Muscle of leg (tissue), 11 donors: Measurements from ENCODE around the gene CCRL2. TPM values are rescaled to one million over a fixed set of nuclear protein-coding genes. Genes with fewer than 3 reads are reported as not detected.
A peak's percentile ranks its signal among the peaks of the same experiment; 100 is the strongest.
"Not testable (repeated sequence)": the region's sequence is repeated elsewhere in the genome, so short reads cannot be mapped to it uniquely, and the experiment has no call there.

ENCODE experiments used
- DNase-seq: peaks from one replicate; pipeline ENCODE4 v3.0.0; 2013
- H3K27ac ChIP-seq: one replicate; pipeline ENCODE4 v1.5.1; 2013; ENCODE audit warnings: mild to moderate bottlenecking, low read length, control low read depth
- H3K27me3 ChIP-seq: one replicate; pipeline ENCODE4 v1.6.1; 2013; ENCODE audit warnings: low read length; ENCODE audit not compliant: control insufficient read depth, insufficient read depth
- H3K36me3 ChIP-seq: one replicate; pipeline ENCODE4 v1.6.1; 2013; ENCODE audit warnings: low read length; ENCODE audit not compliant: control insufficient read depth, insufficient read depth
- H3K4me1 ChIP-seq: one replicate; pipeline ENCODE4 v1.6.1; 2013; ENCODE audit warnings: low read length; ENCODE audit not compliant: control insufficient read depth, insufficient read depth
- H3K4me3 ChIP-seq: one replicate; pipeline ENCODE4 v1.5.1; 2013; ENCODE audit warnings: low read length, control low read depth
- H3K9me3 ChIP-seq: replicated peaks from 2 replicates; pipeline ENCODE4 v1.6.1; 2013; ENCODE audit warnings: low read depth, low read length; ENCODE audit not compliant: control insufficient read depth
- WGBS: methylation state at CpG from one replicate; pipeline ENCODE4 v1.1.5; 2013; ENCODE audit warnings: missing lambda C conversion rate; ENCODE audit not compliant: insufficient coverage; 5-methylcytosine and 5-hydroxymethylcytosine counted together
- polyA plus RNA-seq, 8 donors: library from polyadenylated mRNA; unstranded; fragments of 120-200 nt; gene quantifications; one replicate each; pipeline versions ENCODE4 v1.2.1 to v1.2.3, GENCODE V29; 2013; ENCODE audit warnings: inconsistent platforms in 1 of 8, low replicate concordance in 1 of 8; ENCODE audit not compliant: insufficient read length in 8 of 8, insufficient read depth in 1 of 8
- total RNA-seq: library from RNA; stranded (reverse); fragments of 120-200 nt; gene quantifications from one replicate; pipeline ENCODE4 v1.2.4, GENCODE V29; 2013

The CCRL2 gene
- total and polyA plus RNA-seq, 9 donors = 0.36 to 1.4 (median 0.57) TPM

DNA sequence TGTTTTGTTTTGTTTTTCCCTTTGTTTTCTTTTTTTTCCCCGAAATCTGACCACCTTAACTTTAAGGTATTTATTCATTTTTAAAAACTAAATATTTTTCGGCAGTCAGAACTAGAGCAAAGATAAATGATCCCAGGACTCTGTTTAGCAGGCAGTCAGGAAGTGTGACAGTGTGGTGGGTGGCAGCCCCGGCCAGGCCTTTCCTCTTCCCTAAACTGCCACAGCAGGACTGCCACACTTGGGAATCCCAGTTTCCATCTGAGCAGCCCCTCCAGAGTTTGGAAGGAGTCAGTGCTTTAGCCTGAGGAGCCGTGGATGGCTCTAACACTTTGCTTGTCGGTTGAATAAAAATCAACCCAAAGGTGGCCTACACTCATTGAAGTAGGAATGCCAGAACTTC lies 6.9 kb downstream of the CCRL2 start:
- Histone ChIP-seq H3K4me1 (peaks cover 5% of the 10 kb centered on the region), H3K9me3 (no peaks in the 10 kb centered on the region), H3K4me3 (no peak overlapping the region), H3K27me3 (no peaks in the 10 kb centered on the region), H3K36me3 (no peaks in the 10 kb centered on the region), H3K27ac (peak overlapping the region; percentile 13)
- DNase-seq = no peak
- WGBS = 90% methylated on average over 2 of the region's 5 CpGs

DNA sequence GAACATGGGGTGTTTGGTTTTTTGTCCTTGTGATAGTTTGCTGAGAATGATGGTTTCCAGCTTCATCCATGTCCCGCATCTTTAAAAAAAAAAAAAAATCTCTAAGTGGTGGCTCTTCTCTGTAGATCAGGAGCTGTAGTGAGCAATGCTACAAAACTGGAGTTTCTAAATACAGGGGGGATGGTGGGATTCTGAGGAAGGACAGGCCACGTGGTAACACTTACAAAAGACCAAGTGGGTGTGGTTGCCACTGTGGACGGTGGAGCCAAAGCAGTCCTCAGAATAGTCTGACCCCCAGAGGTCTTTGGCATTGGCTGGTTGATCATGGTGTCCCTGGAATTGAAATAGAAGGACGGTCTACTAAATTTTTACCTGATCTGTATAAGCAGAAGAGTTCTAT lies 7.7 kb downstream of the CCRL2 start:
- 50% methylated on average over 2 of the region's 4 CpGs for WGBS
- H3K27ac ChIP-seq = no peak overlapping the region
- H3K4me3 ChIP-seq = no peak overlapping the region
- H3K36me3 ChIP-seq = no peaks in the 10 kb centered on the region
- H3K27me3 ChIP-seq = no peaks in the 10 kb centered on the region
- H3K9me3 ChIP-seq = no peaks in the 10 kb centered on the region
- H3K4me1 ChIP-seq = peaks cover 5% of the 10 kb centered on the region
- DNase-seq = no peak

DNA sequence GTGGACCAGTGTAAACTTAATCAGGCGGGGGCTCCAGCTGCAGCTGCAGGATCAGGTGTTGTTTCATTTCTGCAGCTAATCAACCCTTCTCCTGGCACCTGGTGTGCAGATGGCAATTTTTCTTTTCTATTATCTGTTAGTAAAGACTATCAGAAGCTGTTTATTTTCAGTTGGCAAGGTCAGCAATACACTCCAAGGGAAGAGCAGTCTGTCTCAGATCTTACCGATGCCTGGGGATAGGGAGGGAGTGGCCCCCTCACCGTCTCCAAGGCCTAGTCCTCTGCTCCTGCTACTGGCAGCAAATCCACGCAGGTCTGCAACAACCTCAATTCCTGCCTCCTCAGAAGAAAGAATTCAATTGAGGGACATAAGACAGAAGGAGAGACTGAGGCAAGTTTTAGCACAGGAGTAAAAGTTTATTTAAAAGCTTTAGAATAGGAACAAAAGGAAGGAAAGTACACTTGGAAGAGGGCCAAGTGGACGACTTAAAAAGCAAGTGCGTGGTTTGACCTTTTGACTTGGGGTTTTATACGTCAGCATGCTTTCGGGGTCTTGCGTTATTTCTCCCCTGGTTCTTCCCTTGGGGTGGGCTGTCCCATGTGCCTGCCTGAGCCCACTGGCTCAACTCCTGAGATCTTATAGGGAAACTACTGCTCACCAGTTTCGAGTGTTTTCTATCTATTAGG lies 9.2 kb downstream of the CCRL2 start:
- no peak overlapping the region for H3K27ac ChIP-seq
- H3K4me1 ChIP-seq = peaks cover 5% of the 10 kb centered on the region

DNA sequence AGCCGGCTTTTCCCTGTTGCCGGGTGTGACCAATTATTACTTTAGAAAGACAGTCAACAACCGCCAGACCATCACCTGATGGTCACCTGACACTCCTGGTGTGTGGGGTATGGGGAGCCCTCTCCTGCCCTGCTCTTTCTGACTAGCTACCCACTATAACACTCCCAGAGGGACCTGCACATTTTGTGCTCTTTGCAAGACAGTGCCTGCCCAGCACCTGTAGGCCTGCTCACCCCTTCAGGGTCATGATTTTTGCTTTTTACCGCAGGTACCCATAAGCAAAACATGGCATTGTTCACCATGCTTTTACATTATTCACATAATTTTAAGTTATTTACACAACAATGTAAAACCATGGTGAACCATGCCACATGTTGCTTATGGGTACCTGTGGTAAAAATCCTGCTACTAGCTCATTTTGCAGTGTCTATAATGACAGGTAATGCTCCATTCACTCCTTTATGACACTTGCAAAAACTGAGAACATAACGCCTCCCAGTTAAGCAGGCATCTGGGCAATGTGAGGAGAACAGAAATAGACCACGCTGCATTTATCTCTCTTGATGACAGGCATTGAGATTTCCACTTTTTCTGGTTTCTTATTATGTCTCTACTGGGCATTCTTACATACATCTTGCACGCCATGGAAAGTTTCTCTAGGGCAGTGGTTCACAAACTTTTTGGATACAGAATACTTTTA lies 9.9 kb downstream of the CCRL2 start:
- Histone ChIP-seq H3K27me3 (no peaks in the 10 kb centered on the region), H3K9me3 (no peaks in the 10 kb centered on the region), H3K4me1 (peaks cover 5% of the 10 kb centered on the region), H3K4me3 (no peak overlapping the region), H3K36me3 (no peaks in the 10 kb centered on the region), H3K27ac (no peak overlapping the region)
- no CpG with 5 or more reads among the region's 7 CpGs for WGBS
- DNase-seq = no peak

More for the DNA sequence above, 9.2 kb downstream of the CCRL2 start:
- H3K9me3 ChIP-seq = no peaks in the 10 kb centered on the region
- H3K36me3 ChIP-seq = no peaks in the 10 kb centered on the region
- DNase-seq = peak; percentile 14
- no peak overlapping the region for H3K4me3 ChIP-seq
- WGBS = 24% methylated on average over 5 of the region's 10 CpGs
- H3K27me3 ChIP-seq = no peaks in the 10 kb centered on the region

DNA sequence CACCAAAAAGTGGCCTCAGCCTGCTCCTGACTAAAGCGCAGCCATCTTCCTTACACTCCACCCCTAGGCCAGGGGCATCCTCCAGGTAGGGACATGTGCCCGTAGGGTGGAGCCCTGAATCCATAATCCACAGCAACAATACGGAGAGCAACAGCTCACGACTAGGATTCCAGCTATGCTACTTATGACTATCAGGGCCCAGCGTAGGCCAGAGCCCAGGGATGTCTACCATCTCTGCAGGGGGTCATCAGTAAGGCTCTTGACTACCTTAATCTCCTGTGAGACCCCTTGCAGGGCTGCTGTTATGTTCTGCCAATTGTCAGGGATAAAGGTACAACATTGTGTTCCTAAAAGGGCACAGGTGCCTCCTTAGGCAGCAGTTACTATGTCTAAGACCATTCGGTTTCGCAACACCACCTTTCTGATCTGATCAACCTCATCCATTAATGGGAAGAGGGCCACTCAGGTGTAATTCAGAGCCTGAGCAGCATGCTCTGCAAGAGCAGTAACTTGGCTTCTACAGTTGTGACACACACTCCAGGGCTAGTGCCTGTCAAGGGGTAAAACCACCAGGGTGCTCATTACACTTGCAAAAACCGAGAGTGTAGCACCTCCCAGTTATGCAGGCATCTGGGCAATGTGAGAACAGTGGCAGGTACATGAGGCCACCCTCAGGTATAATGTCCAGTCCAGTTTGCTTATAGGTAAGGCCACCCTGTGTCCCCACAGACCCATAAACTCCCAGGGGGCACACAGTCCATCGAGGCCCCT lies 11.0 kb downstream of the CCRL2 start:
- Histone ChIP-seq H3K27me3 (no peaks in the 10 kb centered on the region), H3K9me3 (no peaks in the 10 kb centered on the region)
- WGBS = 91% methylated on average over 8 of the region's 9 CpGs

DNA sequence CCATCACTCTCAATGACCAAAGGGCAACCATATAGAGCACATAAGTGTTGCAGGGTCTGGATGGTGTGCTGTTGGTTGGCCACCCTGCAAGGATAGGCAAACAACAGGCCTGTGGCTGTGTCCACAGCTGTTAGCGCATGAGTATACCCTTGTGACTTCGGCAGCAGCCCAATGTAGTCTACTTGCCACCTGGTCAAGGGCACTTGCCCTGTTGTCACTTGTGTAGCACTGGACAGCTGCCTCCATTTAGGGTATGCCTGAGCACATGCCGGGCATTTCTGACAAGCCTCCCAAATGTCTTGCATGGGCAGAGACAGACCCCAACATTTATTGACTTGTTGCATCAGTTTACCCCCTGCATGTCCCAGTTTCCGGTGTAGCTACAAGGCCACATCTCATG lies 12.8 kb downstream of the CCRL2 start:
- no peak overlapping the region for H3K4me3 ChIP-seq
- WGBS = 95% methylated on average over 4 of the region's 4 CpGs

More for the DNA sequence above, 11.0 kb downstream of the CCRL2 start:
- no peak for DNase-seq
- Histone ChIP-seq H3K27ac (no peak overlapping the region), H3K4me1 (peaks cover 2% of the 10 kb centered on the region), H3K36me3 (no peaks in the 10 kb centered on the region), H3K4me3 (no peak overlapping the region)

DNA sequence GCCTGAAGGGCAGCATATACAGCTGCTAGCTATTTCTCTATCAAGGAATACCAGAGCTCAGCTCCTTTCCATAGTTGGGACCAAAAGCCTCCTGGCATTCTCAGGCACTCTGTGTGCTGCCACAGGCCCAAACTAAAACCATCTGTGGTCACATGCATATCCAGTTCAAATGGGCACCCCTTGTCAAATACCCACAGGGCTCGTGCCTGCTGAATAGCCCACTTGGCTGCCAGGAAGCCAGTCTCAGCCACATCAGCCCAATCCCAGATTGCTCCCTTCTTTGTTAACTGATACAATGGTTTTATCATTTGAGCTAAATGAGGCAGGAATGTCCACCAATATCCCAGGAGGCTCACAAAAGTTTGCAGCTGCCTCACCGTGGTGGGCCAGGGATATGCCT lies 13.9 kb downstream of the CCRL2 start:
- H3K27me3 ChIP-seq = no peaks in the 10 kb centered on the region
- H3K4me3 ChIP-seq = no peak overlapping the region
- WGBS = 60% methylated on average over 1 of the region's 2 CpGs
- H3K9me3 ChIP-seq = no peaks in the 10 kb centered on the region
- DNase-seq = no peak
- H3K4me1 ChIP-seq = peaks cover 2% of the 10 kb centered on the region
- H3K27ac ChIP-seq = no peak overlapping the region
- H3K36me3 ChIP-seq = no peaks in the 10 kb centered on the region

More for the DNA sequence above, 12.8 kb downstream of the CCRL2 start:
- H3K27ac ChIP-seq = no peak overlapping the region
- DNase-seq = no peak
- H3K27me3 ChIP-seq = no peaks in the 10 kb centered on the region
- H3K9me3 ChIP-seq = no peaks in the 10 kb centered on the region
- no peaks in the 10 kb centered on the region for H3K36me3 ChIP-seq
- H3K4me1 ChIP-seq = peaks cover 2% of the 10 kb centered on the region

DNA sequence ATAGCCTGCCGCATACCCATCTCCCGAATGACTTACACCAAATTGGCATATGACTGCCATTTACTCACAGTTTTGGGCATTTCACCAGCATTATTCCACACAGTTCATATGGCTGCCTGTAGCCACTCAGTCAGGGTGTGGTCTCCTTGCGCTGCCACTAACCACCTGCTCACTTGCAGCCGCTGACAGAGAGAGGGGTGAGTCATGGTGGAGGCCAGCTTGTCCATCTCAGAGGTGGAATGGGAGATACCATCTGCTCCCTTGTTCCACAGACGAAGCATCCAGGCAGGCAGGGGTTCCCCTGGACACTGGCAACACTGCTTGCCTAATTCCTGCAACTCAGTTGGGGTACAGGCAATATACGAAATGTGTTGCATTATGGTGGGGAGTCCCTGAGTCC lies 15.6 kb downstream of the CCRL2 start:
- H3K27me3 ChIP-seq = no peaks in the 10 kb centered on the region
- H3K36me3 ChIP-seq = no peaks in the 10 kb centered on the region
- H3K9me3 ChIP-seq = no peaks in the 10 kb centered on the region
- H3K4me1 ChIP-seq = no peaks in the 10 kb centered on the region
- peak; percentile 6 for DNase-seq
- no peak overlapping the region for H3K4me3 ChIP-seq
- no peak overlapping the region for H3K27ac ChIP-seq
- WGBS = 82% methylated on average over 3 of the region's 6 CpGs

DNA sequence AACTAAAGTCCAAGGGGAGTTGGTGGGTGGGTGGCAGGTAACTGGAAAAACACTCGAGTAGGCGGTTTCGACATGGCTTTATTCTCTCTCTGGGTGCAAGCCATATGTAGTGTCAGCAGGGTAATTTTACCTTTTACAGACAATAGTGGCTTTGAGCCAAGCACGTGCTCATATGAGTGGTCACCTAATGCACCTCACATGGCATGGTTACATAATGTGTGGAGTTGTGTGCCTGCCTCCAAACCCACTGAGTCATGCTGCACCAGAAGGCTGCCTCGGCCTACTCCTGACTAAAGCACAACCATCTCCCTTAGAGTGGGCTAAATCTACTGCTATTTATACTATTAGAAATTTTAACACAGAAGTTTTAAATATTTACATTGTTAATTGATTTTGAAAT lies 16.5 kb downstream of the CCRL2 start:
- no peak overlapping the region for H3K27ac ChIP-seq
- H3K4me3 ChIP-seq = no peak overlapping the region
- no CpG with 5 or more reads among the region's 5 CpGs for WGBS
- no peak for DNase-seq
- no peaks in the 10 kb centered on the region for H3K27me3 ChIP-seq
- H3K36me3 ChIP-seq = no peaks in the 10 kb centered on the region
- H3K4me1 ChIP-seq = no peaks in the 10 kb centered on the region
- H3K9me3 ChIP-seq = no peaks in the 10 kb centered on the region

DNA sequence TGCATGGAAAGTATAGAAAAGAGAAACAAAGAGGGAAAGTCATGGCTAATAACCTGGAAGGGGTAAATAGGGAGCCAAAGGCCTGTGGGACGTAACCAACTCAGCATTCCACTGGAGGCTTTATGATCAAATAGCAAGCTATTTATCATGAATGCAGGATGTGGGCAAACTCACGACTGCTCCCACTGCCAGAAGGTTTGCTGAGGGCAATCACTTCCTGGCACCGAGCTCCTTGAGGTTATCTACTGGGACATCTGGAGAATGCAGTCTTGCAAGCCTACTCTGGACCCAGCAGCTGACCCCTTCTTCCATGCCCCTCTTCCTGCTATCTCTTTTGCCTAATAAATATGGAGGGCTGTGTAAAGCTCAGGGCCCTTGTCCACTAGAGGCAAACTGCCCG lies 19.4 kb downstream of the CCRL2 start:
- not testable (repeated sequence) for H3K27me3 ChIP-seq, H3K9me3 ChIP-seq, H3K4me3 ChIP-seq, H3K27ac ChIP-seq, H3K4me1 ChIP-seq, DNase-seq, H3K36me3 ChIP-seq
- 100% methylated on average over 1 of the region's 4 CpGs for WGBS
